GM03348 (cell line): Measurements from ENCODE around the gene SMAD4.
"Not testable (repeated sequence)": the region's sequence is repeated elsewhere in the genome, so short reads cannot be mapped to it uniquely, and the experiment has no call there.

Experiments
- DNase-seq: peaks from one replicate; pipeline ENCODE4 v3.0.0; 2012; ENCODE audit warnings: low spot score

SMAD4 gene

GRCh38 chr18:51029694-51030536 is at the start of gene SMAD4:
SMAD4 (plus strand) TSS chr18:51030213; CDS start chr18:51047047, 16,834 bp downstream.
- DNase-seq = peak; percentile 99

DNA sequence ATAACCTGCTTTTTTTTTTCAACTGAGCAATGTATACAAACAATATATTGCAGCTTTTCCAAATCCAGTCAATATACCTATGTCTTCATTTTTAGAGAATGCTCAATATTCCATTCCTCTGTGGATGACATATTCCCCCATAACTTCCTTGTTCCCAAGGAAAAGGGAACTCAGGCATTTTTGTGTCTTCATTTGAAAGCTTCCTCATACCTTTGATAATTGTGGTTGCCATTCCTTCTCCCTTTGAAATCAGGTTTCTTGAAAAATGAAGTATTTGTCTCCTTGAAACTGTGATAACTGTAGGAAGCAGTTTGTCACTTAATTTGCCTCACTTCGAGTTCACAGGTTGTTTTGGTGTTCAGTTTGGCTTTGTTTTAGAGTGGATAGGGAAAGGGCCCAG is 48.6 kb upstream of the SMAD4 start:
- DNase-seq = peak; percentile 29

GRCh38 chr18:50982086-50982801 is 47.8 kb upstream of the SMAD4 start:
- DNase-seq = no peak

DNA sequence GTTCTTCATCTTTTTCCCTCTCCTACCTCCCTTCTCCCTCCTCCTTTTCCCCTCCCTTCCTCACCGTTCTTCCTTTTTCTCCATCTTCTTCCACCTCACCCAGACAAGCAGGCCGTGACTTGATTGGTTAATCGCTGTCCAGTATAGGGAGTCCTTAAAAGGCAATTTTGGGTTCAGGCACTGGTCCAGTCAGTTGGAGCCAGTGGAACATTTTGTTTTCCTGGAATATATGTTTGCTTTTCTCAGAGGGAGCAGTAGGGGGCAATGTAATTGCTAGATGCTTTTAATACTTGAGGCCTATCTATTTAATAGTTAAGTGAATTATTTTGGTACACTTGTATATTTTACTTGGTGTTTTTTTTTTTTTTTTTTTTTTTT is 47.2 kb upstream of the SMAD4 start:
- DNase-seq = peak; percentile 5

DNA sequence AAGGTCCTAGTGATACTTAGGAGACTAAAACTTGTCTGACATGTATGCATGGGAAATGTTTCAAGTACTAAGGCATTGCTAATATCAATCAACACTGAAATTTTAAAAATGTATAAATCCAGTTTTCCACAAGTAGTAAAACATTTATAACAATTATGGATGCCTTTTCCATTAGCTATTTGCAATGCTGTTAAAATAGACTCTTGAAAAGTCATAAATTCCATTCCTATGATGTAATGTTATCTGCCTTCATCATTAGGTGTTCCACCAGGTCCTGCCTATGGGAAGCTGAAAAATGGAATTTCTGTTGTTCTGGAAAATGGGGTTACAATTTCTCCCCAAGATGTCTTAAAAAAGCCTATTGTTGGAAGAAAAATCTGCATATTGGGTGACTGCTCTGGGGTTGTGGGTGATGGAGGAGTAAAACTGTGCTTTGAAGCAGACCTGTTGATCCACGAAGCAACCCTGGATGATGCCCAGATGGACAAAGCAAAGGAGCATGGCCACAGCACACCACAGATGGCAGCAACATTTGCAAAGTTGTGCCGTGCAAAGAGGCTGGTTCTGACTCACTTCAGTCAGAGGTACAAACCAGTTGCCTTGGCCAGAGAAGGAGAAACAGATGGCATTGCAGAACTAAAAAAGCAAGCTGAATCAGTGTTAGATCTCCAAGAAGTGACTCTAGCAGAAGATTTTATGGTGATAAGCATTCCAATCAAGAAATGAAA is 43.5 kb upstream of the SMAD4 start:
- peak; percentile 62 for DNase-seq

GRCh38 chr18:50987261-50987660 is 42.8 kb upstream of the SMAD4 start:
- DNase-seq = peak; percentile 27

DNA sequence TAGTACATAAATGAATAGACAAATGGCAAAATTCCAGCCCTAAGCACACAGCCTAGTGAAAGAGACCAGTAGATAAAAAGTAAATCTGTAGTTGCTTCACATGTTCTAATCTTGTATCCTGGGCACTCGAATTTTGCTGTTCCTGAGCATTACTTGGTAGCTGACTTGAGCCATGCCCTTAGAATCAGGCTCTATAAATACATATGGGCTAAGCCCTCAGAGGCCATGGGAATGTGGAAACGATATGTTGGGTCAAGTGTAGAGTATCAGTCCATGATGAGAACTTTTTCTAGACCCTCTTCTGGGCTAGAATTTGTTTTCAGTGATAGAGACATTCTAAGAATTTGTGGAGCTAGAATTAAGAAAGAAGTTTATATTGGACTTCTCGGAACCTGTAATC is 40.3 kb upstream of the SMAD4 start:
- no peak for DNase-seq

DNA sequence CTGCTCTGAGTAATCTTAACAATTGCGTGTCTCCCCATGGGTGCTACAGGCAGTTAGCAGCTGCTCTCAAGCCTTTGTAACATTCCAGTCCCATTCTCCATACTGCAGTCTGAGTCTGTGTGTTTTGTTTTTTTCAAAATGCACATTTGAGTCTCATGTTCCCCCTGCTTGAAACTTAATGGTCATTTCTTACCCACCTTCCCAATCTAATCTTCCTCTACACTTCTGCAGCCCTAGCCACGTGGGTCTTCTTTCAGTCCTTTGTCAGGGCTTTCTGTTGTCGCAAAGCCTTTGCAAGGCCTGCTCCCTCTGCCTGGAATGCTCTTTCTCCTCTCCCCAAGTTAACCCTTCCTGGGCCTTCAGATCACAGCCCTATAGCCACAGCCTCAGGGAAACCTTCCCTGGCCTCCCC is 37.7 kb upstream of the SMAD4 start:
- no peak for DNase-seq

GRCh38 chr18:50994031-50994430 is 36.0 kb upstream of the SMAD4 start:
- DNase-seq = no peak

GRCh38 chr18:51003174-51003573 is 26.8 kb upstream of the SMAD4 start:
- not testable (repeated sequence) for DNase-seq

GRCh38 chr18:51006061-51006818 is 23.8 kb upstream of the SMAD4 start:
- DNase-seq = no peak

DNA sequence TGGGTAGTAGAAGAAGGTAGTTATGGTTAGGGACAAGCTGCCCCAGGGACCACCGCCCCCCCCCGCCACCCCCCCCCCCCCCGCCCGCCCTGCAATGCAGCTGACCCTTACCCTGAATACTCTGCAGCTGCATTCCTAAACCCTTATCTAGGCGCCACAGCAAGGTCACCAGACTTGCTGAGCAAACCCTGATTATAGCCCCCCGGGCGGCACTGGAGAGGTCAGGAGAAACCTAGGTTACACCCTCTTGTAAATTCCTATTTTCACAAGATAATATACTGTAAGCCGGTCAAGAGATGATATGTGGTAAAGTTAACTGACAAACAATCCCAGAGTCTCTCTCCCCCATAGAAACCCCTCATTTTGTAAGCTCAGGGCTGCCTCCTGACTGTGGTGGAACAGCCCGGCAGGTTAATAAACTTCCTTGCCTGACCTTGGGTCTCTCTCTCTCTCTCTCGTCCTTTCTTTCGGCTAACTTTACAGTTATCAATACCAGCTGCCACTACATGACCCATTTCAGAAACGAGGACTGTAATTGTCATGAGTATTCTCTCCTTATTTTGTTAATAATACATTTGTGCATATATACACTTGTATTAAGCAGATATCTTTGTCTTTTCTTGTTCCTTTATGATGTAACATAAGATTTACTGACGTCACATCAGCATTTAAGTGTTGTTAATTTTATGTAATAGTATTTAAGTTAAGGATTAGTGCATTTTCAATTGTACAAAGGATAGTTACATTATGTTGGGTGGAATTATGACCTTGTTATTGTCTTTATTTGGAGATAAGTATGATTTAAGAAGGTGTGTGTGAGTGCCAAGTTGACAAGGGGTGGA is 22.8 kb upstream of the SMAD4 start:
- no peak for DNase-seq

DNA sequence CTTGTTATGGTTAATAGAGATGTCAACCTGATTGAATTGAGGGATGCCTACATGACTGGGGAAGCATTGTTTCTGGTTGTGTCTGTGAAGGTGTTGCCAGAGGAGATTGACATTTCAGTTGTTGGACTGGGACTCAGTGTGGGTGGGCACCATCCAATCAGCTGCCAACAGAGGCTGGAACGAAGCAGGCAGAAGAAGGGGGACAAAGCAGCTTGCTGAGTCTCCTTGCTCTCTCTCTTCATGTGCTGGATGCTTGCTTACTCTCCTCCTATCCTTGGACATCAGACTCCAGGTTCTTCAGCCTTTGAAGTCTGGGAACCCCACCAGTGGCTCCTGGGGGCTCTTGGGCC is 22.2 kb upstream of the SMAD4 start:
- no peak for DNase-seq

- peak; percentile 16 for DNase-seq
These were observed 20.9 kb upstream of the SMAD4 start for GRCh38 chr18:51009072-51009471.

DNA sequence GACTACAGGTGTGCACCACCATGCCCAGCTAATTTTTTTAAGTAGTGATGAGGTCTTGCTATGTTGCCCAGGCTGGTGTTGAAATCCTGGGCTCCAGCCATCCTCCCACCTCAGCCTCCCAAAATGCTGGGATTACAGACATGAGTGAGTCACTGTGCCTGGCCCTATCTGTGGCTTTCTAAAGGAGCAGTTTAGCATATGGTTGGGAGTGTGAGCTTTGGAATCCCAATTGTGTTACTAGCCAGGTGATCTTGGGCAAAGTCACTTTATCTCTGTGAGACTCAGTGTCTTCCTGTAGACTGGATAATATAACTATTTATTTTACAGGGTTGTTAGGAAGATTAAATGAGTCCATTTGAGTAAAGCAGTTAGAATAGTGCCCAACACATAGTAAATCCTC is 19.8 kb upstream of the SMAD4 start:
- DNase-seq = no peak

DNA sequence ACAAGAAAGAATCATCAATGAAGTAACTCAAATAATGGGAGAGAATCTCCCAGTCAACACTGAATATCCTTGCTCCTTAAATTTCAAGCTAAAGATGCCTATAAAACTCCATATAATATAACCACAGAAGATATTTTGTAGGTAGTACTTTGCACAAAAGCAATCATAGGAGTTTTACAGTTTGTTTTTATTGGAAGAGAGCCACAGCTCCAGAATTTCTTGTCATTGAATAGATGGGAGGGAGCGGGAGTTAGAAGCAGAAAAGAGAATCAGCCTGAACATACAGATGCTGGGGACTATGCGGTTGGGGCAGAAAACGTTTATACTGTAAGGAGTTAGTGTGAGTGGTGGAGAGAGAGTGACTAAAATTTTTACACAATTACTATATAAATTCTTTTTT is 18.3 kb upstream of the SMAD4 start:
- DNase-seq = no peak

- DNase-seq = no peak
These were observed 17.6 kb upstream of the SMAD4 start for GRCh38 chr18:51012441-51012840.

GRCh38 chr18:51013259-51013658 is 16.8 kb upstream of the SMAD4 start:
- no peak for DNase-seq

- DNase-seq = no peak
These were observed 12.7 kb upstream of the SMAD4 start for GRCh38 chr18:51017140-51017879.

DNA sequence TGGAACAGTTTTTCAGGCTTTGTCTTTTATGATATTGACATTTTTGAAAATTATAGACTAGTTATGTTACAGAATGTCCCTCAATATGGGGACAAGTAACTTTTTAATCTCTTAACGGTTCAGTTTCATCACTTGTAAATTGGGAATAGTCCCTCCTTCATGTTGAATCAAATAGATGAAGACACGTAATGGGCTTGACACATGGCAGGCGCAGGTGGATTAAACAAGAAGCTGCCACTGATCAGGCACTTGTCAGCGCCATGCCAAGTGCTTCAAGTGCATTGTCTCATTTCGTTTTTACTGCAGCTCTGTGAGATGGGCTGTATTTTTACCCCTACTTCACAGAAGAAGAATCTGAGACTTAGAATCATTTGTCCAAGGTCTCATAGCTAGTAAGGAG is 9.5 kb upstream of the SMAD4 start:
- DNase-seq = no peak
